K562 treated with DMSO at 1 percent for 48 hours (cell line): ENCODE data around the gene SNPH. TPM values are rescaled to one million over a fixed set of nuclear protein-coding genes. Genes with fewer than 3 reads are reported as not detected.

Experiments
- total RNA-seq: library from RNA; unstranded; fragments of 300-600 nt; gene quantifications from 2 replicates; pipeline ENCODE4 v1.2.3, GENCODE V29; 2022; ENCODE audit warnings: low replicate concordance; ENCODE audit errors: extremely low read depth

The SNPH gene, protein sequence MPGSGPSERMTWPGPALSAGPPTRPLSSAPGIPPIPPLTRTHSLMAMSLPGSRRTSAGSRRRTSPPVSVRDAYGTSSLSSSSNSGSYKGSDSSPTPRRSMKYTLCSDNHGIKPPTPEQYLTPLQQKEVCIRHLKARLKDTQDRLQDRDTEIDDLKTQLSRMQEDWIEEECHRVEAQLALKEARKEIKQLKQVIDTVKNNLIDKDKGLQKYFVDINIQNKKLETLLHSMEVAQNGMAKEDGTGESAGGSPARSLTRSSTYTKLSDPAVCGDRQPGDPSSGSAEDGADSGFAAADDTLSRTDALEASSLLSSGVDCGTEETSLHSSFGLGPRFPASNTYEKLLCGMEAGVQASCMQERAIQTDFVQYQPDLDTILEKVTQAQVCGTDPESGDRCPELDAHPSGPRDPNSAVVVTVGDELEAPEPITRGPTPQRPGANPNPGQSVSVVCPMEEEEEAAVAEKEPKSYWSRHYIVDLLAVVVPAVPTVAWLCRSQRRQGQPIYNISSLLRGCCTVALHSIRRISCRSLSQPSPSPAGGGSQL
- not detected in 2 replicates for total RNA-seq

DNA sequence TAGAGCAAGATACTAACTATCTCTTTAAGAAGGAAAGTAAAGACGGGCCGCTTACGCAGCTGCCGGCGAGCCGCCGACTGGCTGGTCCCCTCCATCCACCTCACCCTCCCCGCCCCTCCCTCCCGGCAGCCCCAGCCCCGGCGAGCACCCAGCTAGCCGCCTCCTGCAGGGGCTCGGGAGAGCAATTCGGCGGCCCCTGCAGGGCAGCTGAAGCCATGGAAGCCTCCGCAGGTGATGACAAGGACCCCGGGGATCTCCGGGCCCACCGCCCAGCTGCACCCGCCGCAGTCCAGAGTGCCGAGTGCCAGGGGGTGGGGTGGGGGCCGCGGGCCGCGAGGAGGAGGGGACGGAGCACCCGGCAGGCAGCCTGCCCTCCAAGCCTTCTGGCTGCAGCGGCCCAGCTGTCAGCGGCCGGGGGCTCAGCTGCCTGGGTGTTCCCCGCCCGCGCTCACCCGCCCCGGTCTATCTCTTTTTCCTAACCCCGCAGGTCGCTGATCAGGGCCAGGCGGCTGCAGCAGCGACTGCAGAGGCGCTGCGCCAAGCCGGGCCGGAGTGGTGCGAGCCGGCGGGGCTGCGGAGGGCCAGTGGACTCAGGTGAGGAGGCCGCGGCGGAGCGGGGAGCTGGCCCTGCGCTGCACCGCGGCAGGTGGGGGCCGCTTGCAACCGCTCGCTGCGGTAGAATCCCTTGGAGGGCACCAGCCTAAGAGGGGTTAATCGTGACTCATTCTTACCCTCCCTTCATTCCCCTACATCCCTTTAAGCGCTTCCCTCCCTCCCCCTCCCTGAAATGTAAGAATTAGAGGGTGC, at the start of gene SNPH:
TSS of gene SNPH (plus strand) at position 128 of the 807 bp plus-strand sequence. CDS start 29,946 bp downstream, outside the sequence.

DNA sequence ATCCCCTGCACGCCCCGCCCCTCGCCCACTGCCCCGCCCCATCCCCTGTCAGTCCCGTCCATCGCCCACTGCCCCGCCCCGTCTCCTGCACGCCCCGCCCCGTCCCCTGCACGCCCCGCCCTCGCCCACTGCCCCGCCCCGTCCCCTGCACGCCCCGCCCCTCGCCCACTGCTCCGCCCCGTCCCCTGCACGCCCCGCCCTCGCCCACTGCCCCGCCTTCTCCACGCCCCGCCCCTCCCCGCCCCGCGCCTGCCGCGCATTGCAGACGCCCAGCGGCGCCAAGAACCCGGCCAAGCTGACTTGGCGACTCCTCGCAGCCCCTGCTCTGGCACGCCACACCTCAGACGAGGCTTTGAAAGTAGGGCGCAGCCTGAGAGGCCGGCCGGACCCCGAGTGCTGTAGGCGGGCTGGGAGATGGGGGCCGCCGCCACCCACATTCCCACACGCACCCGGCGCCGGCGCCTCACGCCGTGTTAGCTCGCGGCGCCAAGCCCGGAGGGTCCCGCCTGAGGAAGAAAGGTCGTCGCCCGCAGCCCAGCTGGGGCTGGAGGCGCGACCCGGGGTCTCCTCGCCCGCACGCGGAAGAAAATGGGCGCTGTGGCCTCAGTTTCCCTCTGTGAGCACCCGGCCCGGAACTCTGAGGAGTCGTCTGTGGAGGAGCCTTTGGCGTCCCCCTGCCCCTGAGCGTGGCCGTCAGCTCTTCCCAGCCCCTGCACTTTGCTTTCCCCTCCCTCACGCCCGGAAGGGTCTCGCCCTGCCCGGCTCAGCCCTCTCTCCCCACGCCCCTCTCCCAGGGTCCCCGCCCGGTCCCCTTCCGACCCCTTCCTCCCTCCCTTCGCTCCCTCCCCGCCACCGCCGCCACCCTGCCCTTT, 40.1 kb upstream of the SNPH start, which contains the start of gene RAD21L1:
TSS of gene RAD21L1 (plus strand) at position 262 of the 872 bp plus-strand sequence. CDS start 2,410 bp downstream, outside the sequence.

DNA sequence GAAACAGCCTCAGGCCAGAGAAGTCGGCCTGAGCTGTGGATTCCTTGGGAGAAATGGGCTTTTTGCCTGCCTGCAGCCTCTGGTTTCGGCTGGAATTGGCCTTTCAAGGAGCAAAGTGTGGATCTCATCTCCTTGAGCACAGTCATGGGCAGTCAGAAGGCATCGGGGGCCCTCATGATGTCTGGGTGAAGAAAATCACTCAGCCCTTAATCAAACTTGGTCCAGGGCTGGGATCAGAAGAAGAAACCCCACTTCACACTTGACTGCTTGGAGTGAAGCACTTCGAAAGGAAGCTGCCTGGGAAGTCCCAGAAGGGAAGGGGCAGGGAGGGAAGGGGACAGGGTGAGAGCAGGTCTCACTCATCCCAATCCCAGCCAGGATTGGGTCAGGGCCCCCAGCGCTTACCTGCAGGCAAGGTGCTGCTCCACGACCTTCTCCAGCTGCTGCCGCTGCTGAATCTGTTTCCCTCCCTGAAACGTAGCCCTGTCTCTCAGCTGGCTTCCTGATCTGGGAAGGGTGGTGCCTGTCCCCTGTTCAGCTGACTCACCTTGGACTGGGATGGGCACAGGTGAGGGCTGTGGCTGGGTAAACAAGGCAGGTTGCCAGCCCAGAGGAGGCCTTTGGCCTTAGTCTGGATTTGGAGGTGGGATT, 62.7 kb downstream of the SNPH start, which contains the start of gene SDCBP2:
TSS of gene SDCBP2 (minus strand) at position 460 of the 651 bp plus-strand sequence. CDS start 8,723 bp downstream, outside the sequence.

Other genes with a start within 250 kb of the SNPH start
- gene PSMF1, start 147.7 kb upstream of the SNPH start, total RNA-seq = not detected in 2 replicates
- gene TMEM74B, start 81.3 kb upstream of the SNPH start, total RNA-seq = not detected in 2 replicates
- not detected in 2 replicates for gene C20orf202, start 62.8 kb upstream of the SNPH start, total RNA-seq
- not detected in 2 replicates for gene RAD21L1, start 40.2 kb upstream of the SNPH start, total RNA-seq
- not detected in 2 replicates for gene SDCBP2, start 62.8 kb downstream of the SNPH start, total RNA-seq
- not detected in 2 replicates for gene FKBP1A, start 126.8 kb downstream of the SNPH start, total RNA-seq
- gene NSFL1C, start 200.6 kb downstream of the SNPH start, total RNA-seq = not detected in 2 replicates
- gene SIRPB2, start 225.1 kb downstream of the SNPH start, total RNA-seq = not detected in 2 replicates